PC-3 (cell line): ENCODE measurements around the gene FGD4.

Experiments used
- EZH2phosphoT487 ChIP-seq: fragments of 300-600 bp; sonication (generic); IDR thresholded peaks from 2 replicates; pipeline ENCODE4 v1.6.1; 2018; ENCODE audit warnings: mild to moderate bottlenecking, antibody characterized with exemption, low read length, borderline replicate concordance
- TF ChIP-seq, protein P1 (sequence below): fragments of 300-600 bp; sonication (generic); conservative IDR thresholded peaks from 2 replicates; pipeline ENCODE4 v1.5.1; 2017; ENCODE audit warnings: antibody characterized with exemption, low read depth, mild to moderate bottlenecking, low read length

DNA sequence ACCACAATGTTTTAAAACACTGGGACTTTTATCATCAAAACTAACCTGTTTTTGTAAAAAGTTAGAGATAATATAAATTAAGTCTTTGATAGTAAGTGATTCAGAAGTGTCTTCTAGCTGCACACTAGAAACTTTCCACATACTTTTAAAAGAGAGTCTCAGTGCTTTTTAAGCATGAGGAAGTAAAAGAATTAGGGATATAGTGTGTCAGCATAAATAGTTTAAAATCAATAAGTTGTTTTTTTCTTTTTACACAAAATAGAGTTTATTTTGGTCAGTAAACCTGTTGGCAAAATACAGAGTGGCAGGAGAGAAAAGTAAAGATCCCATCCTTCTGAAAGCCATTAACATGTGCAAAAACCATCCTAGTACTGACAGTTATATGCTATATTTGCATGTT, 281.4 kb downstream of the FGD4 start:
- TF ChIP-seq EZH2phosphoT487, result no peak
- TF ChIP-seq, protein P1, sequence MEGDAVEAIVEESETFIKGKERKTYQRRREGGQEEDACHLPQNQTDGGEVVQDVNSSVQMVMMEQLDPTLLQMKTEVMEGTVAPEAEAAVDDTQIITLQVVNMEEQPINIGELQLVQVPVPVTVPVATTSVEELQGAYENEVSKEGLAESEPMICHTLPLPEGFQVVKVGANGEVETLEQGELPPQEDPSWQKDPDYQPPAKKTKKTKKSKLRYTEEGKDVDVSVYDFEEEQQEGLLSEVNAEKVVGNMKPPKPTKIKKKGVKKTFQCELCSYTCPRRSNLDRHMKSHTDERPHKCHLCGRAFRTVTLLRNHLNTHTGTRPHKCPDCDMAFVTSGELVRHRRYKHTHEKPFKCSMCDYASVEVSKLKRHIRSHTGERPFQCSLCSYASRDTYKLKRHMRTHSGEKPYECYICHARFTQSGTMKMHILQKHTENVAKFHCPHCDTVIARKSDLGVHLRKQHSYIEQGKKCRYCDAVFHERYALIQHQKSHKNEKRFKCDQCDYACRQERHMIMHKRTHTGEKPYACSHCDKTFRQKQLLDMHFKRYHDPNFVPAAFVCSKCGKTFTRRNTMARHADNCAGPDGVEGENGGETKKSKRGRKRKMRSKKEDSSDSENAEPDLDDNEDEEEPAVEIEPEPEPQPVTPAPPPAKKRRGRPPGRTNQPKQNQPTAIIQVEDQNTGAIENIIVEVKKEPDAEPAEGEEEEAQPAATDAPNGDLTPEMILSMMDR, result no peak
